Superior temporal gyrus (tissue), 1 donor: ENCODE measurements around the gene DNAH2.

Source experiments
- DNase-seq: peaks from one replicate; pipeline ENCODE4 v3.0.0-alpha.2; 2016; ENCODE audit errors: extremely low spot score

DNAH2 gene

GRCh38 chr17:7716901-7717755 is at the start of gene DNAH2:
DNAH2 (plus strand) TSS chr17:7717744; CDS start chr17:7719735, 1,991 bp downstream.
- peak; percentile 77 for DNase-seq

GRCh38 chr17:7668482-7668881 is 49.1 kb upstream of the DNAH2 start:
- no peak for DNase-seq

- no peak for DNase-seq
Measured at GRCh38 chr17:7673239-7673638, 44.3 kb upstream of the DNAH2 start.

GRCh38 chr17:7674934-7675333 is 42.6 kb upstream of the DNAH2 start:
- no peak for DNase-seq

GRCh38 chr17:7676533-7676932 is 41.0 kb upstream of the DNAH2 start:
- no peak for DNase-seq

- DNase-seq: no peak
Measured at GRCh38 chr17:7677388-7678067, 40.0 kb upstream of the DNAH2 start.

- DNase-seq: peak; percentile 25
Measured at GRCh38 chr17:7684851-7685532, 32.6 kb upstream of the DNAH2 start.

GRCh38 chr17:7685533-7686221 is 31.9 kb upstream of the DNAH2 start:
- no peak for DNase-seq

- DNase-seq: peak; percentile 98
Measured at GRCh38 chr17:7686222-7687071, 31.1 kb upstream of the DNAH2 start.

GRCh38 chr17:7687072-7687907 is 30.3 kb upstream of the DNAH2 start, which contains the start of gene TP53:
TP53 (minus strand) TSS chr17:7687490; CDS start chr17:7676594, 10,896 bp downstream.
- peak; percentile 97 for DNase-seq

- peak; percentile 99 for DNase-seq
Measured at GRCh38 chr17:7687908-7688807, 29.4 kb upstream of the DNAH2 start, which contains the start of gene WRAP53. WRAP53 (plus strand) TSS chr17:7688477; CDS start chr17:7688649, 172 bp downstream.

- no peak for DNase-seq
Measured at GRCh38 chr17:7688808-7689316, 28.7 kb upstream of the DNAH2 start.

- DNase-seq: no peak
Measured at GRCh38 chr17:7695586-7695985, 22.0 kb upstream of the DNAH2 start.

- no peak for DNase-seq
Measured at GRCh38 chr17:7697828-7698588, 19.5 kb upstream of the DNAH2 start.

- DNase-seq: no peak
Measured at GRCh38 chr17:7700510-7700909, 17.0 kb upstream of the DNAH2 start.

GRCh38 chr17:7701681-7702080 is 15.9 kb upstream of the DNAH2 start:
- DNase-seq: no peak

GRCh38 chr17:7702776-7703175 is 14.8 kb upstream of the DNAH2 start:
- DNase-seq: no peak
